Cardiac fibroblast (primary cell): ENCODE results near the gene MYH6.

Source experiments
- DNase-seq, 2 donors: peaks; one replicate each; pipeline versions ENCODE4 v3.0.0 to v3.0.0-alpha.2; 2010; ENCODE audit warnings: low read depth in 2 of 2
- H3K4me3 ChIP-seq, 2 donors: replicated peaks in 1 of 2; 1 replicate in 1 of 2; 2 replicates in 1 of 2; pipeline ENCODE4 v1.5.1; 2011; ENCODE audit warnings: low read depth in 2 of 2, low read length in 2 of 2, mild to moderate bottlenecking in 2 of 2, moderate library complexity in 1 of 2
- TF ChIP-seq, protein P1 (sequence below): IDR thresholded peaks from one replicate; pipeline ENCODE4 v1.5.1; 2011; ENCODE audit warnings: low read depth, mild to moderate bottlenecking, low read length, inconsistent platforms

The MYH6 gene

DNA sequence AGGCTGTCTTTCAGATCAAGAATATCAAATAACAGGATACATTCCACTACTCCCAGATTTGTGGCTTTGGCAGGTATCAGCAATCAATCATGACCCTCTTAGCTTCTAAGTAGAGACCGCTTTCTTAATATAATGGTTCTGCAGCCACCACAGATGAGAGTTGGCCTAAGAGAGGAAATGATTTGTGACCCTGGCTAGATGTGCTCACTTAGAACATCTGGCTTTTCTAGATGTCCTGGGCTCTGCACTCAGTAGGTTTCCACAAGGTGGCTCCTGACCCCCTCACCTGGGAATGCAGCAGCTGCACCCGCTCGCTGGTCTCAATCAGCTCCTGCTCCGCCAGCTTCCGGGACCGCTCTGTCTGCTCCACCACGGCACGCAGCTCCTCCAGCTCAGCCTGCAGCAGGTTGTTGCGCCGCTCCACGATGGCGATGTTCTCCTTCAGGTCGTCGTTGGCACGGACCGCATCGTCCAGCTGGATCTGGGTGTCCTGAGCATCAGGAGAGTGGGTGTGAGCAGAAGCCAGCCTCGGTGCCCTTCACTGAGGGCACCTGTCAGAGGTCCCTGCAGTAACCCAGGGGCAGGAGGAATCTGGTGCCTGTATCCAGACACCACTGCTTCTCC is 22.3 kb downstream of the MYH6 start:
- TF ChIP-seq, protein P1, sequence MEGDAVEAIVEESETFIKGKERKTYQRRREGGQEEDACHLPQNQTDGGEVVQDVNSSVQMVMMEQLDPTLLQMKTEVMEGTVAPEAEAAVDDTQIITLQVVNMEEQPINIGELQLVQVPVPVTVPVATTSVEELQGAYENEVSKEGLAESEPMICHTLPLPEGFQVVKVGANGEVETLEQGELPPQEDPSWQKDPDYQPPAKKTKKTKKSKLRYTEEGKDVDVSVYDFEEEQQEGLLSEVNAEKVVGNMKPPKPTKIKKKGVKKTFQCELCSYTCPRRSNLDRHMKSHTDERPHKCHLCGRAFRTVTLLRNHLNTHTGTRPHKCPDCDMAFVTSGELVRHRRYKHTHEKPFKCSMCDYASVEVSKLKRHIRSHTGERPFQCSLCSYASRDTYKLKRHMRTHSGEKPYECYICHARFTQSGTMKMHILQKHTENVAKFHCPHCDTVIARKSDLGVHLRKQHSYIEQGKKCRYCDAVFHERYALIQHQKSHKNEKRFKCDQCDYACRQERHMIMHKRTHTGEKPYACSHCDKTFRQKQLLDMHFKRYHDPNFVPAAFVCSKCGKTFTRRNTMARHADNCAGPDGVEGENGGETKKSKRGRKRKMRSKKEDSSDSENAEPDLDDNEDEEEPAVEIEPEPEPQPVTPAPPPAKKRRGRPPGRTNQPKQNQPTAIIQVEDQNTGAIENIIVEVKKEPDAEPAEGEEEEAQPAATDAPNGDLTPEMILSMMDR = no peak
- no peak for DNase-seq
- no peak overlapping the region for H3K4me3 ChIP-seq

DNA sequence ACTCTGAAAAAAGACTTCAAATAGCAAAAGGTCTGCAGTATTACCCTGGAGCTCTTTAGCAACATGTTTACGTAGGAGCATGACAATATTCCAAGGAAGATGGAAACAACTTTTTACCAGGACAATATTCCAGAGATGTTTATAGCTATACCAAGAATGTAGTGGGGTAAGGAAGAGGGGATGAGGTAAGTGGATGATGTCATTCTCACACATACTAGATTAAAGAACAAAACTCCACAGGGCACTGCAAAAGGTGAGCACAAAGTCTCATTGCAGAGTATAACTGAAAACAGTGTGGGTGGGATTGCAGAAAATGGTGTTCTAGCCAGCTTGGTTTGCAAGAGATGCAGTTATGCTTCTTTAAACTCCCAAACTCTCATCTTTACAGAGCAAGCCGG is 22.8 kb downstream of the MYH6 start:
- TF ChIP-seq, protein P1 = no peak
- DNase-seq = no peak
- H3K4me3 ChIP-seq = no peak overlapping the region

DNA sequence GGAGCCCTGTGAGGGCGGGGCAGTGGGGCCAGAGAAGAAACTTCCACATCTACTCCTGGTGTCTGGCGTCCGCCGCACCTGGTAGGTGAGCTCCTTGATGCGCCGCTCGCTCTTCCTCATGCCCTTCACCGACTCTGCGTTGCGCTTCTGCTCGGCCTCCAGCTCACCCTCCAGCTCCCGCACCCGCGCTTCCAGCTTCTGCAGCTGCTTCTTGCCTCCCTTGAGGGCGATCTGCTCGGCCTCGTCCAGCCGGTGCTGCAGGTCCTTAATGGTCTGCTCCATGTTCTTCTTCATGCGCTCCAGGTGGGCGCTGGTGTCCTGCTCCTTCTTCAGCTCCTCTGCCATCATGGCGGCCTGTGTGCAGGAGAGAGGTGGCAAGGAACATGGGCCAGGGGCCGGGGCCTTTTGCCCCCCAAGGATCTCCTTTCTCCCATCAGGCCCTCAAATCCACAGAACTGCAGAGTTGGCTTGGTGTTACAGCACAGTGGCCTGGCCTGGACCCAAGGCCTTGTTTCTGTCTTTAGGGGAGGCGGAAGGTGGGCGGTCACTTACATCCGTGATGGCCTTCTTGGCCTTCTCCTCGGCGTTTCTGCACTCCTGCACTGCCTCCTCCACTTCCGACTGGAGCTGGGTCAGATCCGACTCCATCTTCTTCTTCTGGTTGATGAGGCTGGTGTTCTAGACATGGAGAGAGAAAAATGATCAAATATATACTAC is 23.6 kb downstream of the MYH6 start:
- TF ChIP-seq, protein P1 = no peak

DNA sequence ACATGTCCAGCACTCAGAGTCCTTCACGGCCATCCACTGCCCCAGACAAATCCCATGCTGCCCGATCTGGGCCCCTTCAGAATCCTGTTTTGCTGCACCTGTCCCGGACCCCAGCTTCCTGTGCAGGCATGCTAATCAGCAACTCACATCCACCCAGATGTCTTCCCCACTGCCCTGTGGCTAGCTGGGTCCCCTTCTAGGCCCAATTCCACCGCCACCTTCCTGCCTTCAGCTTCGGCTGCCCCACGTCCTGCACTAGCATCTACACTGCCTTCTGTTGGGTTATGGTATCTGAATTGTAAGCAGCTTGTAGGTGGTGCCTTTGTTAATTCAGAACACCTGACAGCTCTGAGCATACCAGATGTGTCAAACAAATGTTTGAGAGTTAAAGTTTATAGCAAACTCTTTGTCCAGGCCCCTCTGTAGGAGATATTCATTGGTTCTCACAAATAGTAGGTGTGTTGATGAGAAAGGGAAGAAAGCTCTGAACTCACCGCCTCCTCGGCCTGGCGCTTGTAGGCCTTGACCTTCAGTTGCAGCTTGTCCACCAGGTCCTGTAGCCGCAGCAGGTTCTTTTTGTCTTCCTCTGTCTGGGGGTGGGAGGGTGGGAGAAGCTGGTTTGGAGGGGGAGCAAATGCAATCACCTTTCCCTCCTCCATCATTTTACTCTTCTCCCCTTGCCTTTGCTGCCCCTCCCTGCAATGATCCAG is 25.2 kb downstream of the MYH6 start:
- TF ChIP-seq, protein P1 = no peak
- H3K4me3 ChIP-seq = no peak overlapping the region
- no peak for DNase-seq

More for the DNA sequence above, 23.6 kb downstream of the MYH6 start:
- DNase-seq = no peak
- H3K4me3 ChIP-seq = no peak overlapping the region

DNA sequence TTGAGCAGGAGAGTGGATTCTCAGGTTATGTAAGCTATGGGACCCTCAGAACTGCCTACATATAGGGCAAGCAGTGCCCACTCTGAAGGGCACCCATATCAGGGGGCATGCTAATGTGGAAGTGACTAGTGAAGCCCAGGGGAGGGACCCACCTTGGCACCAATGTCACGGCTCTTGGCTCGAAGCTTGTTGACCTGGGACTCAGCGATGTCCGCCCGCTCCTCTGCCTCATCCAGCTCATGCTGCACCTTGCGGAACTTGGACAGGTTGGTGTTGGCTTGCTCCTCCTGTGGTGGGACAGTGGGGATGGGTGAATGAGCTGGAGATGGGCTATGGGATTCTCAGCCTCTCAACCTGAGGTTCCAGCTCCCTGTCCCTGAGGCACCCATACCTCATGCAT is 25.8 kb downstream of the MYH6 start:
- H3K4me3 ChIP-seq = no peak overlapping the region
- DNase-seq = no peak
- TF ChIP-seq, protein P1 = no peak

DNA sequence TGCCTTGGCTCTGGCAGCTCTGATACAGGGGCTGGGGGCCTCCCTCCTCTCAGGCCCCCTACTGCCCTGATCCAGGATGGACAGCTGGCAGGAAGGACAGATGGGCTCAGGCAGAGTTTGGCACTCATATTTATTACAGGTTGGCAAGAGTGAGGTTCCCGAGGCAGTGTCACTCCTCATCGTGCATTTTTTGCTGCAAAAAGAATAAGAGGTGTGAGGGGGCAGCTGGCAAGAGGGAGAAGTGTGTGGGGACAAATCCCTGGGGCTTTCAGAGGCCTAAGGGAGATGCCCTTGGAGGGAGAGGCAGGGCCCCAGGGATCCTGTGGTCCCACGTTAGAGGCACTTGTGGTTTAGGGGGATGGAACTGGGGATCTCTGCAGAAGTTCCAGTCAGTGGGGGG is 26.2 kb downstream of the MYH6 start:
- no peak overlapping the region for H3K4me3 ChIP-seq
- TF ChIP-seq, protein P1 = no peak
- no peak for DNase-seq
